ENCODE results near the gene USF3.

DNA sequence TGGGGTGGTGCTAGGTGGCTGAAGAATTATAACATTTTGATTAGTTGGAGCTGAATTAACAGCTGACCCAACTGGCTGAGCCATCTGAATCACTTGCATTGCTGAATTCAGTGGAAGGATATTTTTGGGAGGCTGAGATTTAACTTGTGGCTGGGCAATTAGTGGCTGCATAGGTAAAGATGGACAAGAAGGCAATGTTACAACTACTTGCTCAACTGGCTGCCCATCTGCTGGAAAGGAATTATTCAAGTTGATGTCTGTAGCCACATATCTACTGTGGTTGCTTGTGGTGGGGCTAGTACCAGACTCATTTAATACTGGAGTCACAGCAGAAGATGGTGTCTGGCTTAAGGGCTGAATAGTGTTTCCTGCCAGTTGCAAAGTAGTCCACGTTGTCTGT lies 36.4 kb downstream of the USF3 start:
- TF ChIP-seq POLR2AphosphoS5 (IDR thresholded peaks at IDR 0.05) (no peak), EP300 (IDR thresholded peaks at IDR 0.05) (no peak)
- TF ChIP-seq, protein P1, sequence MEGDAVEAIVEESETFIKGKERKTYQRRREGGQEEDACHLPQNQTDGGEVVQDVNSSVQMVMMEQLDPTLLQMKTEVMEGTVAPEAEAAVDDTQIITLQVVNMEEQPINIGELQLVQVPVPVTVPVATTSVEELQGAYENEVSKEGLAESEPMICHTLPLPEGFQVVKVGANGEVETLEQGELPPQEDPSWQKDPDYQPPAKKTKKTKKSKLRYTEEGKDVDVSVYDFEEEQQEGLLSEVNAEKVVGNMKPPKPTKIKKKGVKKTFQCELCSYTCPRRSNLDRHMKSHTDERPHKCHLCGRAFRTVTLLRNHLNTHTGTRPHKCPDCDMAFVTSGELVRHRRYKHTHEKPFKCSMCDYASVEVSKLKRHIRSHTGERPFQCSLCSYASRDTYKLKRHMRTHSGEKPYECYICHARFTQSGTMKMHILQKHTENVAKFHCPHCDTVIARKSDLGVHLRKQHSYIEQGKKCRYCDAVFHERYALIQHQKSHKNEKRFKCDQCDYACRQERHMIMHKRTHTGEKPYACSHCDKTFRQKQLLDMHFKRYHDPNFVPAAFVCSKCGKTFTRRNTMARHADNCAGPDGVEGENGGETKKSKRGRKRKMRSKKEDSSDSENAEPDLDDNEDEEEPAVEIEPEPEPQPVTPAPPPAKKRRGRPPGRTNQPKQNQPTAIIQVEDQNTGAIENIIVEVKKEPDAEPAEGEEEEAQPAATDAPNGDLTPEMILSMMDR (IDR thresholded peaks at IDR 0.05): no peak
